Pulmonary artery endothelial cell (primary cell): ENCODE data around the gene GPC6. TPM values are rescaled to one million over a fixed set of nuclear protein-coding genes. Genes with fewer than 3 reads are reported as not detected.
"Not testable (repeated sequence)": the region's sequence is repeated elsewhere in the genome, so short reads cannot be mapped to it uniquely, and the experiment has no call there.

Experiments
- DNase-seq: peaks from one replicate; pipeline ENCODE4 v3.0.0-alpha.2; 2011; ENCODE audit warnings: low read depth, low spot score
- total RNA-seq: library from RNA; depleted of rRNA; stranded (reverse); fragments of >200 nt; gene quantifications from 2 replicates; pipeline ENCODE4 v1.2.3, GENCODE V29; 2014

Gene GPC6
- total RNA-seq, 1 donor from 2014 or later: under 0.01 TPM

DNA sequence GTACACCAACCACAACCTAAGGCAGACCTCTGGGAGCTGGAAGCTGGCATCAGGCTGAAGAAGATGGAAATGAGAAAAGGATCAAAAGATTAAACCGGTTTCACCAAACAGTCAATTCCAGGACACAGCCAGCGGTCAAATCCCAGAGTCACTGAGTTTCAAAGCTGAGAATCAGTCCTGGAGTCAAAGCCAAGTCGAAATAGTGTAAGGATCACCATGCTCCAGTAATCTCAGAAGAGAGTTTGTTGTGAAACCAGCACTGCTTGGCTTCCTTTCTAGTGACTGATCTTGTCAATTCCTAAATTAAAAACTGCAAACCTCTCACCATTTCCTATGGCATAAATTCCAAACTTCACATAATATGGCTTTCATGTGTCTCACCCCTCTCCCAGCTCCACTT is 198.8 kb downstream of the GPC6 start:
- no peak for DNase-seq

DNA sequence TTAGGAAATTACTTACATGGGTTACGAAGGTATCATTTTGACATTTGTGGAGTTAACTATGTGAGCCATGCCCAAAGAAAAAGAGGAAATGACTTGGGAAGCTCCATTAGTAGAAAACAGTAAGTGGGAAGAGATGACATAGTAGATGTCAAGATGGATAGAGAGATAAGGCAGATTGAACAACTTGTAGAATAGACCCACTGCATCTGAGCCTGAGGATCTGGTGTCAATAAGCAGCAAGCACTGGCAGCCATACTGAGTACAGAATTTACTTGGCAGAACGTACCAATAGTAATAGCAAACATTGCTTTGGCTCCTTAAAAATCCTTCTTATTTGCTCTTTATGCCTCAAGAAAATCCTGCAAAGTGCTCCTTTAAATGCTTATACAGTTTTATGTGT is 203.8 kb downstream of the GPC6 start:
- DNase-seq: no peak

GRCh38 chr13:93435651-93436050 is 209.0 kb downstream of the GPC6 start:
- DNase-seq: no peak

GRCh38 chr13:93437081-93437480 is 210.5 kb downstream of the GPC6 start:
- DNase-seq: no peak

- no peak for DNase-seq
Measured at GRCh38 chr13:93446238-93446637, 219.6 kb downstream of the GPC6 start.

- DNase-seq: no peak
Measured at GRCh38 chr13:93450191-93450621, 223.6 kb downstream of the GPC6 start.

DNA sequence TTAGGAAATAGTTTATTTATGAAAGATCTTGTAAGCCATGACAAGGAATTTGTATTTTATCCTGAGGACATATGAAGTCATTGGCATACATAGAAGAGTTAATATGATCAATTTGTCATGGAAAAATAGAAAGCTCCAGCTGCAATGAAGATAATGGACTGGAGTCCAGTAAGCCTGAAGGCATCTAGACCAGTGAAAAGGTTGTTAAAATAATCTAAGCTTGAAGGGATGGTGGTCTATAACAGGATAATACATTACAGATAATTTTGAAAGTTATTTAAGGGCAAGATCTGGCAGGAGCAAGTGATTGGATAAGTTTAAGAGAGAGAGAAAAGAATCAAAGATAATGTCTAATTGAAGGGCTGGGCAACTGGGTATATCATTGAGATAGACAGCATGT is 224.2 kb downstream of the GPC6 start:
- no peak for DNase-seq

GRCh38 chr13:93454676-93455235 is 228.1 kb downstream of the GPC6 start:
- not testable (repeated sequence) for DNase-seq

DNA sequence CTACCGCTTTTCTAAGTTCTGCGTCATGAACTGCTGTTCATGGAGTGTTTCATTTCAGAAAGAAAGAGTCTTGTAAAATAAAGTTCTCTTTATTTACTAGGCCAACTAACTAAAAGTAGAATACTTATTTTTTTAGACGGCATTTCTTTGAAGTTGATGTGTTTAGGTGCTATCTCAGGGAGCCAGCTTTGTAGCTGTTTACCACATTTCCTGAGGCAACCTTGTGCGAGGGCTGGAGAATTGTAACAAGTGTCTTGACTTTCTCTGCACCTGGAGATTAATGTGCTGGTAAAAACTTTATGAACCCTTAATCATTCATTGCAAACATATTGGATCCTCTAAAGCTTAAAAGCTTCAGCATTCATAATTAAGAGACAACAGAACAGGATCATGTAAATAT is 229.3 kb downstream of the GPC6 start:
- no peak for DNase-seq

DNA sequence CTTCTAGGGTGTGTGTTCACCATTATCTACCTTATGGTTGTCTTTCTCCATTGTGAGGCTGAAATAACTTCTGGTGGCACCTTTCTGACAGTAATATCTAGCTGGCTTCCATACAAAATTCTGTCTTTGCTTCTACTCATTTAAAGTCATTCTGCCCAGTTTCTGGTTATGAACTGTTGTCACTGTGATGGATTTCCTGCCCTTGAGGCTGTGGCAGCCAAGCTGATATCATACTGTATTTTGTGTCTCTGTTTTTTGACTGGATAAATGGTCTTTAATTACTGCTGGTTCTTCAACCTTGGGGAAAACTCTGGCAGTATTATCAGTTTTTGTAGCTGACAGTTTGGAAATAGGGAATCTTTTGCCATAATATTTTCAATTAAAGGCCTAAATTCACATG is 233.4 kb downstream of the GPC6 start:
- no peak for DNase-seq

DNA sequence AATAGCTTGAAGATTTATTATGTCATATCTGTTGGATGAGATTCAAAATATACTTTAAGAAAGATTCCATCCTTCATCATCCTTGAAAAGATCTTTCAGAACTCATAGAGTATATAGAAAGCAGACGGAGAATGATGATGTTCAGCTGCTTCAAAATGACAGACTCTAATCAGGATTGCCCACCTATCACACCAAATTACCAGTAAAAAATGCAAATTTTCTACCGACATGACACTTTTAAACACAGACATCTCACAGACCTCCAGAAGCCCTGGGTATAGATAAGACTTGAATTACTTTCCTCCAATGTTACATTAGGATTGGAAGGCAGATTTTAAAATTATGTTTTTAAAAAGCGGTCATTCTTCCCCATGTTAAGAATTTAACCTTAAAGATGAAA is 235.5 kb downstream of the GPC6 start:
- DNase-seq: no peak

GRCh38 chr13:93466502-93467036 is 240.0 kb downstream of the GPC6 start:
- no peak for DNase-seq

- no peak for DNase-seq
Measured at GRCh38 chr13:93467175-93467574, 240.6 kb downstream of the GPC6 start.

GRCh38 chr13:93468433-93468832 is 241.8 kb downstream of the GPC6 start:
- DNase-seq: no peak

GRCh38 chr13:93472296-93472695 is 245.7 kb downstream of the GPC6 start:
- no peak for DNase-seq

- DNase-seq: no peak
Measured at GRCh38 chr13:93472814-93473296, 246.2 kb downstream of the GPC6 start.

DNA sequence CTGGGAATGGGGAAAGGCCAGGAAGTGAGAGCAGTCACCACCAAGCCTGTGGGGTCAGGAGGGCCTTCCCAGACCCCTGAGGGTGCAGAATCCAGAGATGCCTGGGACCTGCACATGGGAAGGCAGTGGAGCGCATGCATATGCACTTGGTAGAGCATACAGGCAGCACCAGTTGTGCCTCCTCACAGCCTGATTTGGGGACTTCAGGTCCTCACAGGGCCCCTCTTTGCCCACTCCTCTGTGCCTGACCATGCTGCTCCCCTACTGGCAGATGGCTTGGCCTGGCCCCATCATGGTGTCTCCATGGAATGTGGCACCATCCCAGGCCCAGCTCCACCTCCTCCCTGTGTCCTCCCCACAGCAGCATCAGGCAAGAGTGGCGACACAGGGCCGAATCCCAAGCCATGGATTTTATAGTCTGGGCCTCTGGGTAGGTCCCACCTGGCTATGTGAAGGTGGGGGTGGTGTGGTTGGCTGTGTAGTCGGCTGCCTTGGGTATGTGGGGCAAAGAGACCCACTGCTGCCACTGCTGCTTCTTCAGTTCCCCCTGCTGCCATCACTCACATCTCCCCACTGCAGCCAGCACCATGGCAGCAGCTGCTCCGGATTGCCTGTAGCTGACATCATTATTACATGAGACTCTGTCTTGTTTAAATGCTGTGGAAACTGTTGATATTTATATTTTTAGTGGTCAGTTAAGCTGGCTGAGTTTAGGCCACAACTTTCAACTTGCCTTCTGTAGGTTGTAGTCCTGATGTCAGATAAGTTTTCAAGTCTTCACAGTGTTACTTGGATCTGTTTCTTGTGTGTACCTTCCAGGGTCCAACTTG is 247.0 kb downstream of the GPC6 start:
- DNase-seq: no peak

- no peak for DNase-seq
Measured at GRCh38 chr13:93476175-93476574, 249.6 kb downstream of the GPC6 start.

GRCh38 chr13:93477238-93477637 is 250.6 kb downstream of the GPC6 start:
- no peak for DNase-seq

DNA sequence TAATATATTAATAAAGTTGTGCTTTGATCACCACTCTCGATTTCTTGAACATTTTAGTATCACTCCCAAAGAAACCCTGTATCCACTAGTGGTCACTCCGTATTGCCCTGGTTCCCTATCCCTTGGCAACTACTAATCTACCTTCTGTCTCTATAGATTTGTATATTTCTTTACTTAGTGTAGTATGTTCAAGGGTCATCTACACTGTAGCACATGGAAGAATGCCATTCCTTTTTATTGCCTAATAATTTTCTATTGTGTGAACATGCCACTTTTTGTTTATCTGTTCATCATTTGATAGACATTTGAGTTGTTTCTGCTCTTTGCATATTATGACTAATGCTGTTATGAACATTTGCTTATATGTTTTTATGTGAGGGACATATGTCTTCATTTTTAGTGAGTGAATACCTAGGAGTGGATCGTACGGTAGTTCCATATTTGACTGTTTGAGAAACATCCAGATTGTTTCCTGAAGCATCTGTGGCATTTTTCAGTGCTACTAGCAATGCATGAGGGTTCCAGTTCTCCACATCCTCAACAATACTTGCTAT is 254.0 kb downstream of the GPC6 start:
- no peak for DNase-seq

GRCh38 chr13:93496117-93496516 is 269.5 kb downstream of the GPC6 start:
- not testable (repeated sequence) for DNase-seq

DNA sequence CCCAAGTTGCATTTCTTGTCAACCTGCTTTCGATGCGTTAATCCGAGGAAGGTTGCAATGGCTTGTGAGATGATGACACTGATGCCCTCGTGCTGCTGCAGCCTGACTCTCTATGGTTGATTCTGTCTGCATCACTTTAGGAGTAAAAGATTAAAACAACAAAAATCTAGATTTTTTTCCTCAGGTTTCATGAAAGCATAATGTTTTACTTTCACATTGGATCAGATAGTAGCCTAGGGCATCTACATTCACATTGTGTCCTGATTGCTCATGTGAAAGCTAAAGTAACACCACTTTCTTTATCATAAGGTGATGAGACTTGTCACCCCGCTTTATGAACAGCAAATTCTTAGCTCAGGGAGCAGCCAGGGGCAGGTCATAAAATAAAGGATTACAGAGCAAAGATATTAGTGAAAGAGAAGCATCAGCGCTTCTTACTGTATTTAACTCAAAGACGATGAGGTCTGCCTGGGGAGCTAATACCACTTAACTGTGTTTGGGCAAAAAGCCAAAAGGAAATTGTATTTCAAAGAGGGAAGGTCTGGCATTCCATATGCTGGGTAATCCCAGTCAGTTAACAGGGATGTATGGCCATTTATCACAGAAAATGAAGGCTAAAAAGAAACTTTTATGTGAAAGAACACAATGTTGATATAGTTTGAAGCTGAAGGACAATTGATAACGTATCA is 270.5 kb downstream of the GPC6 start:
- no peak for DNase-seq
